PFSK-1 (cell line): ENCODE results near the gene BEND2.

Source experiments
- FOXP2 ChIP-seq: optimal IDR thresholded peaks from 2 replicates; pipeline ENCODE3; 2011; ENCODE audit warnings: borderline replicate concordance, control low read depth, inconsistent platforms; ENCODE audit not compliant: insufficient read depth; ENCODE audit errors: extremely low read length, extremely low read depth
- POLR2AphosphoS5 ChIP-seq: IDR thresholded peaks from 2 replicates; pipeline ENCODE4 v1.6.1; 2012; ENCODE audit warnings: low read depth, mild to moderate bottlenecking, control low read depth, low read length, moderate library complexity
- SIN3A ChIP-seq: IDR thresholded peaks from 2 replicates; pipeline ENCODE4 v1.6.1; 2012; ENCODE audit warnings: mild to moderate bottlenecking, low read length, moderate library complexity, borderline replicate concordance; ENCODE audit not compliant: insufficient read depth
- TAF1 ChIP-seq: IDR thresholded peaks from 2 replicates; pipeline ENCODE4 v1.6.1; 2012; ENCODE audit warnings: low read length, control low read depth, borderline replicate concordance; ENCODE audit not compliant: insufficient read depth
- TF ChIP-seq, protein P1 (sequence below), 2 experiments: IDR thresholded peaks; 2 replicates each; pipeline versions ENCODE4 v1.6.1 to v1.8.0; 2011 to 2012; ENCODE audit warnings: low read depth in 2 of 2, low read length in 2 of 2, control low read depth in 1 of 2, inconsistent platforms in 1 of 2, mild to moderate bottlenecking in 1 of 2, moderate library complexity in 1 of 2; ENCODE audit not compliant: insufficient read depth in 1 of 2

The BEND2 gene

DNA sequence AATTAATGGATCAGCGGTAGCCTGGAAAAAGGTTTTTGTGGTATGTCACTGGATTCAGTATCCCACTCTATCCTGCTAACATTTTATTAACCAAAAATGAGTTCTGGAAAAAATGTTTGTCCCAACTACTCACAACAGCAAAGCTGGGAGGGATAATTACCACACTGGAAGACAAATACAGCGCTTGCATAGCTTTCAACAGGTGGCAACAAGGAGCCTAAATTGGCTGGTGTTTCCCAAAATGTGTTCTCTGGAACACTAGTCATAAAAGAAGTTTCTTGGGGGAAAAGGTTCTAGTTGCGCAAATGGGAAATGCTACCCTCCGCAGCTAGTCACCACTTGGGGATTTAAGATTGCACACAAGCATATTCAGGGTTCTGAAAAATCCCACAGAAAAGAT lies 54.6 kb downstream of the BEND2 start:
- TF ChIP-seq, protein P1, sequence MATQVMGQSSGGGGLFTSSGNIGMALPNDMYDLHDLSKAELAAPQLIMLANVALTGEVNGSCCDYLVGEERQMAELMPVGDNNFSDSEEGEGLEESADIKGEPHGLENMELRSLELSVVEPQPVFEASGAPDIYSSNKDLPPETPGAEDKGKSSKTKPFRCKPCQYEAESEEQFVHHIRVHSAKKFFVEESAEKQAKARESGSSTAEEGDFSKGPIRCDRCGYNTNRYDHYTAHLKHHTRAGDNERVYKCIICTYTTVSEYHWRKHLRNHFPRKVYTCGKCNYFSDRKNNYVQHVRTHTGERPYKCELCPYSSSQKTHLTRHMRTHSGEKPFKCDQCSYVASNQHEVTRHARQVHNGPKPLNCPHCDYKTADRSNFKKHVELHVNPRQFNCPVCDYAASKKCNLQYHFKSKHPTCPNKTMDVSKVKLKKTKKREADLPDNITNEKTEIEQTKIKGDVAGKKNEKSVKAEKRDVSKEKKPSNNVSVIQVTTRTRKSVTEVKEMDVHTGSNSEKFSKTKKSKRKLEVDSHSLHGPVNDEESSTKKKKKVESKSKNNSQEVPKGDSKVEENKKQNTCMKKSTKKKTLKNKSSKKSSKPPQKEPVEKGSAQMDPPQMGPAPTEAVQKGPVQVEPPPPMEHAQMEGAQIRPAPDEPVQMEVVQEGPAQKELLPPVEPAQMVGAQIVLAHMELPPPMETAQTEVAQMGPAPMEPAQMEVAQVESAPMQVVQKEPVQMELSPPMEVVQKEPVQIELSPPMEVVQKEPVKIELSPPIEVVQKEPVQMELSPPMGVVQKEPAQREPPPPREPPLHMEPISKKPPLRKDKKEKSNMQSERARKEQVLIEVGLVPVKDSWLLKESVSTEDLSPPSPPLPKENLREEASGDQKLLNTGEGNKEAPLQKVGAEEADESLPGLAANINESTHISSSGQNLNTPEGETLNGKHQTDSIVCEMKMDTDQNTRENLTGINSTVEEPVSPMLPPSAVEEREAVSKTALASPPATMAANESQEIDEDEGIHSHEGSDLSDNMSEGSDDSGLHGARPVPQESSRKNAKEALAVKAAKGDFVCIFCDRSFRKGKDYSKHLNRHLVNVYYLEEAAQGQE (IDR thresholded peaks at IDR 0.05; ENCODE audit: insufficient read depth in 1 of 2, low read depth in 2 of 2, low read length in 2 of 2) = no peak
- TF ChIP-seq TAF1 (no peak), SIN3A (no peak), FOXP2 (no peak), POLR2AphosphoS5 (no peak)

DNA sequence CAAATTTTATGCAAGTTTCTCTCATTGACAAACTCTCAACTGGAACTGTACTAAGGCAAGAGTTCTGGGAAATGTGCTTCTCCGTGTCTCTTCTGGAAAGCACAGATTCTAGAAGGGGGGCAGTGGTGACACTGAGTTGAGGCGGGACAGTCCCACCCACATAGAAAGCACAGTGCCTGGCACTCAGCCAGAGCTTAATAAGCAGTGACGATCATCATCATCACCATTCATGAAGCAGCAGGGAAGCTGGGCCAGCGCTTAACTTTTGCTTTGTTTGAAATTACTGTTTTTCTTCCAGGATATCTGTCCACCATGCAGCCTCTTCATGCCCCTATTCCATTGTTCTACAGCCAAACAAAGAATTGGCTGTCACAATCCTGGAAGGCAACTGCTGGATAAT lies 60.3 kb downstream of the BEND2 start:
- TF ChIP-seq FOXP2 (no peak), TAF1 (no peak), SIN3A (no peak)
- TF ChIP-seq, protein P1 (IDR thresholded peaks at IDR 0.05; ENCODE audit: insufficient read depth in 1 of 2, low read depth in 2 of 2, low read length in 2 of 2) = no peak

DNA sequence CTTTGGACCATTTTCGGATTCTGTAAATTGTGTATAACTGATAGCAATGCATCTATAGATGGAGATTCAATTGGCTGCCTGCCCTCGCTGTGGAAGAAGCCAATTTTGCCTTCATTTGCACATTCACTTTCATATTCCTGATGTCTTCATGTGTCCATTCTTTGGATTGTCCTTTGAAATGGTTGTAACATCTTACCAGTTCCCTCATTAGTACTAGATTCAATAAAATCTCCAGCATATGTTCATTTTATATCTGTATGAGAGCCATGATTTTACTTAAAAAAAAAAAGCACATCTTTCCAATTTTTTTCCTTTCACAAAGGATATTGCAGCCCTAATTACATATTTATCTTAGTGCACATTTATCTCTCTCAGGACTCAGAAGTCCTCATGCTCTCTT lies 61.7 kb downstream of the BEND2 start:
- TF ChIP-seq FOXP2 = no peak
- no peak for TF ChIP-seq SIN3A
- TF ChIP-seq, protein P1 (IDR thresholded peaks at IDR 0.05; ENCODE audit: insufficient read depth in 1 of 2, low read depth in 2 of 2, low read length in 2 of 2) = no peak
- no peak for TF ChIP-seq TAF1
- TF ChIP-seq POLR2AphosphoS5 = no peak

DNA sequence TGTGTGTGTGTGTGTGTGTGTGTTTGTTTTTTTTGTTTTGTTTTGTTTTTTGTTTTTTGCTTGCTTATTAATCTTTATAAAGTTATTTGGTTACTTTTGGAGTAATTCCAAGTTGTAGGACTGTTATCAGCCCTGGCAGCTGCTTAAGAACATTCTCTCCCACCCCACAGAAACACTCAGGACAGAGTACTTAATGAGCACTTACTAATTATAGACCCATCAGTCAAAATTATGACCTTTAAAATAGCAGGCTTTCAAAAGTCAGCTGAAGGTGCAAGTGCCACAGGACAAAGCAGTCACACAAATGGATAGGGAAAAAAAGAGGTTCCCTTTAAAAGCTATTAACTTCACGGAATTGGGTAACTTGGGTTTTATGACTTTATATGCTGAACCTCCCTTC lies 69.0 kb downstream of the BEND2 start:
- TF ChIP-seq FOXP2 = no peak
- TF ChIP-seq POLR2AphosphoS5 = no peak
- no peak for TF ChIP-seq TAF1
- TF ChIP-seq SIN3A = no peak
- TF ChIP-seq, protein P1 (IDR thresholded peaks at IDR 0.05; ENCODE audit: insufficient read depth in 1 of 2, low read depth in 2 of 2, low read length in 2 of 2) = no peak

DNA sequence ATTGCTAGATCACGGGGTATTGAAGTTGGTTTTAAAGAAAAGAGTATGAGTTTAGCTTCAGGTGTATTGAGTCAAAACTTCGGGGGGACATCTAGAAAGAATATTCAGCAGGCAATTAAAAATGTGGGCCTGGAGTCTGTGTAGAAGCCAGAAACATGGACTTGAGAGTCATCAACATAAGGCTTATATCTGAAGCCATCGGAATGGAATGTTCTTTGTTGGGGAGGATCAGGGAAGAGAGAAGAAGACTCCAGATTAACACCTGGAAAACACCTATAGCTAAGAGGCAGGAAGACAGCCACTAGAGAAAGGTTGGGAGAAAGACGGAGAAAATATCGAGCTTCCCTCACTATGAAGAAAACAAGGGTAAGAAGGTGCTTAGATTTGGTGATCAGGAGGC lies 69.5 kb downstream of the BEND2 start:
- no peak for TF ChIP-seq SIN3A
- TF ChIP-seq, protein P1 (IDR thresholded peaks at IDR 0.05; ENCODE audit: insufficient read depth in 1 of 2, low read depth in 2 of 2, low read length in 2 of 2) = no peak
- TF ChIP-seq POLR2AphosphoS5 = no peak
